NCI-H2171 treated with DMSO at 0.1 percent for 48 hours (cell line): Measurements from ENCODE around the gene ANKRD49.

Experiments used
- DNase-seq: peaks from one replicate; lab custom pipeline; 2025; lab: John Stamatoyannopoulos, UW

The ANKRD49 gene

GRCh38 chr11:94544646-94545263 is 51.0 kb downstream of the ANKRD49 start:
- DNase-seq, result no peak

- DNase-seq, result no peak
Observed at GRCh38 chr11:94545264-94546161, 51.7 kb downstream of the ANKRD49 start.

GRCh38 chr11:94546162-94546470 is 52.3 kb downstream of the ANKRD49 start:
- no peak for DNase-seq

GRCh38 chr11:94546886-94547285 is 53.1 kb downstream of the ANKRD49 start:
- peak; percentile 14 for DNase-seq

GRCh38 chr11:94549146-94549545 is 55.4 kb downstream of the ANKRD49 start:
- DNase-seq, result no peak
